Limb (tissue), 2 donors: ENCODE results near the gene HGF.
"Not testable (repeated sequence)": the region's sequence is repeated elsewhere in the genome, so short reads cannot be mapped to it uniquely, and the experiment has no call there.

Source experiments
- DNase-seq, 2 donors: peaks; one replicate each; pipeline ENCODE4 v3.0.0-alpha.2; 2016; ENCODE audit errors: extremely low spot score in 2 of 2

HGF gene

GRCh38 chr7:81769891-81770727 lies at the start of gene HGF:
HGF (minus strand) TSS chr7:81770047; CDS start chr7:81769971, 76 bp downstream.
- peak; percentile 65 for DNase-seq

GRCh38 chr7:81816312-81816711 lies 46.5 kb upstream of the HGF start:
- DNase-seq = no peak

GRCh38 chr7:81812866-81813476 lies 43.1 kb upstream of the HGF start:
- not testable (repeated sequence) for DNase-seq

- DNase-seq = no peak
Observed at GRCh38 chr7:81811956-81812865, 42.4 kb upstream of the HGF start.

GRCh38 chr7:81810476-81811155 lies 40.8 kb upstream of the HGF start:
- DNase-seq = no peak

GRCh38 chr7:81808310-81808709 lies 38.5 kb upstream of the HGF start:
- not testable (repeated sequence) for DNase-seq

GRCh38 chr7:81803267-81803666 lies 33.4 kb upstream of the HGF start:
- DNase-seq = no peak

- no peak for DNase-seq
Observed at GRCh38 chr7:81802251-81802650, 32.4 kb upstream of the HGF start.

GRCh38 chr7:81801532-81801931 lies 31.7 kb upstream of the HGF start:
- no peak for DNase-seq

GRCh38 chr7:81791568-81792518 lies 22.0 kb upstream of the HGF start:
- no peak for DNase-seq

- DNase-seq = no peak
Observed at GRCh38 chr7:81790686-81791085, 20.8 kb upstream of the HGF start.

- no peak for DNase-seq
Observed at GRCh38 chr7:81790120-81790500, 20.3 kb upstream of the HGF start.

- DNase-seq = no peak
Observed at GRCh38 chr7:81789406-81790119, 19.7 kb upstream of the HGF start.

- no peak for DNase-seq
Observed at GRCh38 chr7:81788246-81788645, 18.4 kb upstream of the HGF start.

GRCh38 chr7:81783818-81784217 lies 14.0 kb upstream of the HGF start:
- no peak for DNase-seq

- DNase-seq = no peak
Observed at GRCh38 chr7:81780914-81781693, 11.3 kb upstream of the HGF start.

GRCh38 chr7:81779706-81780105 lies 9.9 kb upstream of the HGF start:
- no peak for DNase-seq

GRCh38 chr7:81777697-81778096 lies 7.8 kb upstream of the HGF start:
- DNase-seq = no peak
